Measurements from ENCODE around the gene SORCS2.

The SORCS2 gene

GRCh38 chr4:7326693-7327340 lies 134.5 kb downstream of the SORCS2 start:
- POLR2A ChIA-PET (ENCODE audit: low non-redundant PET): no interaction called here
- no peak for DNase-seq (ENCODE audit: low spot score)
- no peak overlapping the region for H3K27ac ChIP-seq
- TF ChIP-seq CTCF (conservative IDR thresholded peaks at IDR 0.05; ENCODE audit: low read depth): no peak
- CTCF ChIA-PET: interaction anchor here (0.6 kb wide), 2 partner anchors 142 to 1360 kb away, joined by 4 to 5 read pairs; no protein-coding TSS in a partner anchor

GRCh38 chr4:7327341-7327885 lies 135.1 kb downstream of the SORCS2 start:
- TF ChIP-seq CTCF (conservative IDR thresholded peaks at IDR 0.05; ENCODE audit: low read depth): no peak
- ChIA-PET CTCF (interaction anchor here (0.6 kb wide), 2 partner anchors 9 to 295 kb away, joined by 4 to 5 read pairs; no protein-coding TSS in a partner anchor), POLR2A (ENCODE audit: low non-redundant PET) (no interaction called here)
- no peak for DNase-seq (ENCODE audit: low spot score)
- no peak overlapping the region for H3K27ac ChIP-seq

- CTCF ChIA-PET: interaction anchor here (0.6 to 0.8 kb wide), 3 partner anchors 8 to 294 kb away, joined by 3 to 5 read pairs (median 4); no protein-coding TSS in a partner anchor
- no peak for TF ChIP-seq CTCF (conservative IDR thresholded peaks at IDR 0.05; ENCODE audit: low read depth)
- H3K27ac ChIP-seq: peak overlapping the region; percentile 16; the same call in 1 of the 2 replicates
- POLR2A ChIA-PET (ENCODE audit: low non-redundant PET): no interaction called here
- no peak for DNase-seq (ENCODE audit: low spot score)
Measured at GRCh38 chr4:7328162-7328912, 136.0 kb downstream of the SORCS2 start.

GRCh38 chr4:7328913-7329638 lies 136.7 kb downstream of the SORCS2 start:
- peak; percentile 67 for DNase-seq (ENCODE audit: low spot score)
- H3K27ac ChIP-seq: peak overlapping the region; percentile 16; the same call in 1 of the 2 replicates
- ChIA-PET POLR2A (ENCODE audit: low non-redundant PET) (no interaction called here), CTCF (interaction anchor here (0.5 to 0.8 kb wide), 2 partner anchors 33 to 1014 kb away, joined by 3 read pairs; no protein-coding TSS in a partner anchor)
- no peak for TF ChIP-seq CTCF (conservative IDR thresholded peaks at IDR 0.05; ENCODE audit: low read depth)

GRCh38 chr4:7330031-7330596 lies 137.8 kb downstream of the SORCS2 start:
- ChIA-PET CTCF (no interaction called here), POLR2A (ENCODE audit: low non-redundant PET) (no interaction called here)
- TF ChIP-seq CTCF (conservative IDR thresholded peaks at IDR 0.05; ENCODE audit: low read depth): no peak
- H3K27ac ChIP-seq: no peak overlapping the region
- no peak for DNase-seq (ENCODE audit: low spot score)

All from RWPE1 (cell line).